H1 (cell line): ENCODE data around the gene SSH2. TPM values are rescaled to one million over a fixed set of nuclear protein-coding genes. Genes with fewer than 3 reads are reported as not detected.

Experiments
- CTCF ChIA-PET: fragments of 300-600 bp; sonication (Branson Sonifier 250); formaldehyde crosslinking; loops from one replicate; lab custom pipeline; 2021; ENCODE audit not compliant: partially characterized antibody; lab: Charles Lee
- POLR2A ChIA-PET: fragments of 300-600 bp; sonication (Branson Sonifier 250); formaldehyde crosslinking; loops from one replicate; lab custom pipeline; 2021; ENCODE audit warnings: inconsistent platforms; ENCODE audit not compliant: partially characterized antibody; lab: Charles Lee
- DNase-seq, 2 experiments: peaks; one replicate each; pipeline versions ENCODE4 v3.0.0 to v3.0.0-alpha.2; 2010 to 2022; ENCODE audit warnings: low spot score in 2 of 2, low read depth in 1 of 2, mixed read lengths in 1 of 2
- FAIRE-seq: peaks from 2 replicates; lab custom pipeline; 2011; peaks lifted over from hg19 to GRCh38; lab: Jason Lieb, UNC
- H2AFZ ChIP-seq: 2 replicates; pipeline ENCODE4 v1.8.1; 2012; ENCODE audit warnings: low read length, inconsistent platforms
- H2AK5ac ChIP-seq: 2 replicates; pipeline ENCODE4 v1.6.1; 2013; ENCODE audit warnings: low read depth, low read length
- H2BK120ac ChIP-seq: replicated peaks from 2 replicates; pipeline ENCODE3; 2013; ENCODE audit warnings: low read depth, low read length, inconsistent platforms
- H2BK12ac ChIP-seq: 2 replicates; pipeline ENCODE4 v1.6.1; 2013; ENCODE audit warnings: low read depth, low read length
- H2BK15ac ChIP-seq: 2 replicates; pipeline ENCODE4 v1.6.1; 2013; ENCODE audit warnings: low read length
- H2BK20ac ChIP-seq: 2 replicates; pipeline ENCODE4 v1.6.1; 2013; ENCODE audit warnings: low read length
- H2BK5ac ChIP-seq: 2 replicates; pipeline ENCODE4 v1.6.1; 2013; ENCODE audit warnings: low read depth, low read length
- H3K14ac ChIP-seq: 2 replicates; pipeline ENCODE4 v1.6.1; 2013; ENCODE audit warnings: inconsistent platforms; ENCODE audit not compliant: insufficient read length
- H3K18ac ChIP-seq: 2 replicates; pipeline ENCODE4 v1.6.1; 2013; ENCODE audit warnings: low read length; ENCODE audit errors: extremely low read depth
- H3K23ac ChIP-seq: 2 replicates; pipeline ENCODE4 v1.6.1; 2013; ENCODE audit warnings: inconsistent platforms; ENCODE audit not compliant: insufficient read length
- H3K23me2 ChIP-seq: 2 replicates; pipeline ENCODE4 v1.6.1; 2013; ENCODE audit warnings: low read depth, low read length
- H3K27ac ChIP-seq: 2 replicates; pipeline ENCODE4 v1.6.1; 2011; ENCODE audit warnings: low read depth, low read length, inconsistent platforms
- H3K27me3 ChIP-seq, 4 experiments: replicated peaks in 1 of 4; 1 replicate in 1 of 4; 2 replicates in 3 of 4; pipeline versions ENCODE4 v1.6.1 to v1.8.1; 2011 to 2013; ENCODE audit warnings: low read length in 3 of 4, mild to moderate bottlenecking in 3 of 4, inconsistent platforms in 2 of 4, mixed read lengths in 2 of 4, moderate library complexity in 1 of 4; ENCODE audit not compliant: control insufficient read depth in 3 of 4, insufficient read depth in 3 of 4; ENCODE audit errors: extremely low read depth in 1 of 4
- H3K36me3 ChIP-seq, 4 experiments: 2 replicates each; pipeline versions ENCODE4 v1.6.1 to v1.8.1; 2011 to 2013; ENCODE audit warnings: mild to moderate bottlenecking in 4 of 4, low read length in 3 of 4, moderate library complexity in 2 of 4, control low read depth in 1 of 4, inconsistent platforms in 1 of 4; ENCODE audit not compliant: insufficient read depth in 4 of 4, control insufficient read depth in 2 of 4
- H3K4ac ChIP-seq: replicated peaks from 2 replicates; pipeline ENCODE3; 2013; ENCODE audit warnings: low read length, low read depth, mixed read lengths, inconsistent platforms; ENCODE audit not compliant: insufficient read length
- H3K4me1 ChIP-seq, 4 experiments: replicated peaks in 1 of 4; 1 replicate in 1 of 4; 2 replicates in 3 of 4; pipeline versions ENCODE4 v1.6.1 to v1.8.1; 2011 to 2013; ENCODE audit warnings: low read length in 3 of 4, inconsistent platforms in 2 of 4, mixed read lengths in 1 of 4; ENCODE audit not compliant: insufficient read depth in 4 of 4, control insufficient read depth in 3 of 4
- H3K4me2 ChIP-seq, 2 experiments: 2 replicates each; pipeline versions ENCODE4 v1.6.1 to v1.8.1; 2011 to 2013; ENCODE audit warnings: low read depth in 2 of 2, low read length in 2 of 2, control low read depth in 1 of 2, inconsistent platforms in 1 of 2, mild to moderate bottlenecking in 1 of 2; ENCODE audit not compliant: insufficient read depth in 1 of 2
- H3K4me3 ChIP-seq, 4 experiments: fragments of 200-600, 300-600 bp in 1 of 4; sonication (generic), shearing (Covaris generic), sonication (Bioruptor Twin) in 1 of 4; 2 replicates each; pipeline versions ENCODE4 v1.5.1 to v1.8.1; 2011 to 2016; ENCODE audit warnings: low read length in 4 of 4, low read depth in 3 of 4, control low read depth in 2 of 4, inconsistent platforms in 2 of 4, mild to moderate bottlenecking in 2 of 4, mixed read lengths in 1 of 4, moderate library complexity in 1 of 4; ENCODE audit not compliant: insufficient read depth in 2 of 4; ENCODE audit errors: extremely low read depth in 1 of 4
- H3K56ac ChIP-seq: replicated peaks from 2 replicates; pipeline ENCODE3; 2013; ENCODE audit warnings: low read depth, mild to moderate bottlenecking, mixed read lengths, low read length, inconsistent platforms; ENCODE audit not compliant: insufficient read length
- H3K79me1 ChIP-seq: 2 replicates; pipeline ENCODE4 v1.6.1; 2013; ENCODE audit warnings: low read depth, low read length, control low read depth
- H3K79me2 ChIP-seq, 2 experiments: 2 replicates each; pipeline versions ENCODE4 v1.6.1 to v1.8.1; 2012 to 2013; ENCODE audit warnings: low read length in 2 of 2, mild to moderate bottlenecking in 2 of 2, inconsistent platforms in 1 of 2; ENCODE audit not compliant: insufficient read depth in 2 of 2, control insufficient read depth in 1 of 2
- H3K9ac ChIP-seq, 4 experiments: replicated peaks in 1 of 4; 1 replicate in 1 of 4; 2 replicates in 3 of 4; pipeline versions ENCODE4 v1.6.1 to v1.8.1; 2011 to 2013; ENCODE audit warnings: low read depth in 3 of 4, low read length in 3 of 4, control low read depth in 2 of 4, mild to moderate bottlenecking in 2 of 4, moderate library complexity in 2 of 4, inconsistent platforms in 1 of 4; ENCODE audit errors: extremely low read depth in 1 of 4
- H3K9me3 ChIP-seq, 2 experiments: 2 replicates each; pipeline versions ENCODE4 v1.6.1 to v1.8.1; 2012 to 2013; ENCODE audit warnings: mild to moderate bottlenecking in 2 of 2, moderate library complexity in 2 of 2, control low read depth in 1 of 2, inconsistent platforms in 1 of 2, low read depth in 1 of 2, low read length in 1 of 2, mixed read lengths in 1 of 2; ENCODE audit not compliant: insufficient read depth in 2 of 2
- H4K20me1 ChIP-seq, 2 experiments: replicated peaks in 1 of 2; 2 replicates each; pipeline versions ENCODE3 to v1.8.1; 2011 to 2013; ENCODE audit warnings: inconsistent platforms in 2 of 2, low read length in 2 of 2, mild to moderate bottlenecking in 1 of 2; ENCODE audit not compliant: insufficient read depth in 2 of 2, control insufficient read depth in 1 of 2
- H4K5ac ChIP-seq: 2 replicates; pipeline ENCODE4 v1.6.1; 2013; ENCODE audit warnings: low read length, low read depth, mixed read lengths, inconsistent platforms; ENCODE audit not compliant: insufficient read length
- H4K8ac ChIP-seq: 2 replicates; pipeline ENCODE4 v1.8.0; 2013; ENCODE audit warnings: mild to moderate bottlenecking, moderate library complexity, low read length, inconsistent platforms; ENCODE audit not compliant: insufficient read depth; ENCODE audit errors: extremely low read depth
- H4K91ac ChIP-seq: replicated peaks from 2 replicates; pipeline ENCODE3; 2013; ENCODE audit warnings: low read length, mixed read lengths, inconsistent platforms; ENCODE audit not compliant: insufficient read length
- RBBP5 ChIP-seq: IDR thresholded peaks from 2 replicates; pipeline ENCODE4 v1.7.1; 2012; ENCODE audit warnings: low read depth, mild to moderate bottlenecking, inconsistent platforms, low read length, moderate library complexity, borderline replicate concordance
- SP1 ChIP-seq: IDR thresholded peaks from 2 replicates; pipeline ENCODE4 v1.6.1; 2011; ENCODE audit warnings: low read depth, low read length
- WGBS, 2 experiments: shearing (Covaris generic) in 1 of 2; methylation state at CpG; one replicate each; pipeline versions ENCODE4 v1.1.6 to v1.1.7; 2013 to 2015; ENCODE audit warnings: low lambda C conversion rate in 2 of 2, mixed read lengths in 2 of 2, inconsistent platforms in 1 of 2, low coverage in 1 of 2, missing lambda C conversion rate in 1 of 2; ENCODE audit not compliant: insufficient replicate concordance in 2 of 2, insufficient coverage in 1 of 2, insufficient read length in 1 of 2; ENCODE audit errors: extremely low coverage in 1 of 2, missing lambda C conversion rate in 1 of 2; 5-methylcytosine and 5-hydroxymethylcytosine counted together
- polyA plus RNA-seq, 7 experiments: library from polyadenylated mRNA; depleted of rRNA in 3 of 7; stranded (reverse) in 5 of 7; unstranded in 2 of 7; fragments of >200 nt in 5 of 7; fragments of 200-250 nt in 2 of 7; gene quantifications; 1 replicate in 5 of 7; 2 replicates in 1 of 7; 4 replicates in 1 of 7; pipeline versions ENCODE4 v1.2.1 to v1.2.3, GENCODE V29; 2011 to 2013; ENCODE audit warnings: missing spikeins in 2 of 7, mixed read lengths in 2 of 7
- total RNA-seq: library from RNA; stranded (reverse); fragmentation: NEBNext Ultra II Directional; extraction: Animal tissue kit (Norgen Biotek cat#: 25700); gene quantifications from 2 replicates; pipeline ENCODE4 v1.2.1, GENCODE V29; 2021
- TF ChIP-seq, protein P1 (sequence below): IDR thresholded peaks from 2 replicates; pipeline ENCODE4 v1.6.1; 2012; ENCODE audit warnings: inconsistent platforms

Gene SSH2
- total and polyA plus RNA-seq, 2 of the 8 experiments (the other 6 are each of a cell fraction or from before 2014, with no cell fraction given), result 5.2 to 15.9 TPM

DNA sequence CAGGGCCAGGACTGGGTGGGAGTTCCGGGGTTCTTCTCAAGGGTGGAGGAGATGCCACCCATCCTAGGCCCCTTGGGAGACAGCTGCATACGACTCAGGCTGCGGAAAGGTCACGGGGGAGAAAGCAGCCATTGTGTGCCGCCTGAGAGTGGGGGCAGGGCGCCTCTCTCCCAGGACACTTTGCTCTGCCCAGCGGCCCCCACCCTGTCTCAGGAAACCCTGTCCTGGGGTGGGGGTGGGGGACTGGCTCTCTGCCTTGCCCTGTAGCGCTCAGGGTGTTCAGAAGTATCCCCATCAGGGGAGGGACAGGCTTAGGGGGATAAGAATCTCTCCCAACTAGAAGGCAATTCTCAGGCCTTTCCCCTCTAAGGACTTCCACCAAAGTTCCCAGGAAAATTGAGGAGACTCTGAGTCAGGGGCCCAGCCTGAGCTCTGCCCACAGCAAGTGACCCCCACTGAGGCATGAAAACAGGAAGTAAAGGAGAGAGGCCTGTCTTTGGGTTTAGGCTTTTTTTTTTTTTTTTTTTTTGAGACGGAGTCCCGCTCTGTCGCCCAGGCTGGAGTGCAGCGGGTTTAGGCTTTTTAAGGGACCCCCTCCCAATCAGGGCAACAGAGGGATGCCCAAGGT lies 345.5 kb downstream of the SSH2 start:
- no peak overlapping the region for H4K5ac ChIP-seq
- H3K14ac ChIP-seq, result no peak overlapping the region
- H2BK20ac ChIP-seq, result no peak overlapping the region
- no peak overlapping the region for H3K9ac ChIP-seq
- peaks cover 15 to 38% of the 10 kb centered on the region in 2 experiments for H4K20me1 ChIP-seq
- H3K79me2 ChIP-seq, result peaks cover 0 to 42% of the 10 kb centered on the region in 2 experiments; a peak in 2 of 4 replicates
- no peak for FAIRE-seq
- H4K8ac ChIP-seq, result no peak overlapping the region; the same call in 1 of the 2 replicates
- H3K4me3 ChIP-seq, result 0 out of 8 replicates have a peak overlapping the region, but pooled peaks of 1 of the 4 experiments have one; percentile 8
- ChIA-PET POLR2A (interaction anchor here (1.0 kb wide), 1 partner anchor 10 kb away, joined by 3 read pairs; no protein-coding TSS in a partner anchor), CTCF (interaction anchor here (0.6 to 14.8 kb wide), 4 partner anchors 13 to 308 kb away, joined by 3 to 193 read pairs (median 52); partner anchors contain the start of genes ABHD15, CORO6 and TP53I13)
- H2AK5ac ChIP-seq, result 0 out of 2 replicates have a peak overlapping the region, but pooled peaks have one; percentile 26
- no peak overlapping the region for H4K91ac ChIP-seq
- no peak overlapping the region for H2BK12ac ChIP-seq
- no peak overlapping the region for H3K4ac ChIP-seq
- peaks cover 7 to 25% (median 21%) of the 10 kb centered on the region in 4 experiments for H3K4me1 ChIP-seq
- no peaks in the 10 kb centered on the region for H3K9me3 ChIP-seq
- 67% methylated on average over 12 of the region's 12 CpGs; no CpG with 5 or more reads in 1 of the 2 experiments for WGBS, 2 experiments
- no peaks in the 10 kb centered on the region for H3K27me3 ChIP-seq
- H3K23me2 ChIP-seq, result peaks cover 8% of the 10 kb centered on the region; the same call in 1 of the 2 replicates
- H2BK5ac ChIP-seq, result peak overlapping the region; percentile 8
- H2BK120ac ChIP-seq, result no peak overlapping the region
- TF ChIP-seq RBBP5 (0 out of 2 replicates have a peak, but pooled peaks have one; percentile 32), SP1 (no peak)
- TF ChIP-seq, protein P1, sequence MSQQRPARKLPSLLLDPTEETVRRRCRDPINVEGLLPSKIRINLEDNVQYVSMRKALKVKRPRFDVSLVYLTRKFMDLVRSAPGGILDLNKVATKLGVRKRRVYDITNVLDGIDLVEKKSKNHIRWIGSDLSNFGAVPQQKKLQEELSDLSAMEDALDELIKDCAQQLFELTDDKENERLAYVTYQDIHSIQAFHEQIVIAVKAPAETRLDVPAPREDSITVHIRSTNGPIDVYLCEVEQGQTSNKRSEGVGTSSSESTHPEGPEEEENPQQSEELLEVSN, result no peak
- H2BK15ac ChIP-seq, result no peak overlapping the region
- no peak overlapping the region for H3K23ac ChIP-seq
- no peak overlapping the region for H2AFZ ChIP-seq
- no peak overlapping the region for H3K27ac ChIP-seq
- peaks cover 0 to 6% (median 3%) of the 10 kb centered on the region in 4 experiments; a peak in 1 of 8 replicates for H3K36me3 ChIP-seq
- H3K56ac ChIP-seq, result no peak overlapping the region
- H3K4me2 ChIP-seq, result peak overlapping the region; percentile 2 to 35; a peak in 2 of 4 replicates
- H3K79me1 ChIP-seq, result peaks cover 19% of the 10 kb centered on the region
- no peak overlapping the region; the same call in 1 of the 2 replicates for H3K18ac ChIP-seq
- DNase-seq, result no peak
